K562 treated with DMSO at 1 percent for 12 hours (cell line): Measurements from ENCODE around the gene PARG. TPM values are rescaled to one million over a fixed set of nuclear protein-coding genes. Genes with fewer than 3 reads are reported as not detected.

ENCODE experiments used
- total RNA-seq: library from RNA; unstranded; fragments of 300-600 nt; gene quantifications from 2 replicates; pipeline ENCODE4 v1.2.3, GENCODE V29; 2022; ENCODE audit not compliant: insufficient read depth

The PARG gene
- total RNA-seq = 10.5 and 31.5 TPM in 2 replicates

GRCh38 chr10:49941447-49942338 is at the start of gene PARG, which contains the start of gene TIMM23B:
Gene PARG (minus strand): TSS chr10:49942027. CDS start chr10:49941725, 302 bp downstream.
Gene TIMM23B (plus strand): TSS chr10:49942053. CDS start chr10:49942195, 142 bp downstream.

GRCh38 chr10:49988376-49988775 is 46.5 kb upstream of the PARG start, which contains the start of gene AGAP6:
Gene AGAP6 (plus strand): TSS chr10:49988406. CDS start chr10:49988716, 310 bp downstream.

Other genes starting within 250 kb of the PARG start
- gene OGDHL, start 179.7 kb downstream of the PARG start, total RNA-seq = 0.38 and 0.52 TPM in 2 replicates
- 4.6 and 11.5 TPM in 2 replicates for gene TIMM23B, start within 50 bp of the PARG start, total RNA-seq
- 7.7 and 16.4 TPM in 2 replicates for gene AGAP6, start 46.4 kb upstream of the PARG start, total RNA-seq
- gene WASHC2A, start 125.9 kb upstream of the PARG start, total RNA-seq = 12.0 and 27.3 TPM in 2 replicates